Measurements from ENCODE around the gene TMEM174.
"Not testable (repeated sequence)": the region's sequence is repeated elsewhere in the genome, so short reads cannot be mapped to it uniquely, and the experiment has no call there.

The TMEM174 gene

DNA sequence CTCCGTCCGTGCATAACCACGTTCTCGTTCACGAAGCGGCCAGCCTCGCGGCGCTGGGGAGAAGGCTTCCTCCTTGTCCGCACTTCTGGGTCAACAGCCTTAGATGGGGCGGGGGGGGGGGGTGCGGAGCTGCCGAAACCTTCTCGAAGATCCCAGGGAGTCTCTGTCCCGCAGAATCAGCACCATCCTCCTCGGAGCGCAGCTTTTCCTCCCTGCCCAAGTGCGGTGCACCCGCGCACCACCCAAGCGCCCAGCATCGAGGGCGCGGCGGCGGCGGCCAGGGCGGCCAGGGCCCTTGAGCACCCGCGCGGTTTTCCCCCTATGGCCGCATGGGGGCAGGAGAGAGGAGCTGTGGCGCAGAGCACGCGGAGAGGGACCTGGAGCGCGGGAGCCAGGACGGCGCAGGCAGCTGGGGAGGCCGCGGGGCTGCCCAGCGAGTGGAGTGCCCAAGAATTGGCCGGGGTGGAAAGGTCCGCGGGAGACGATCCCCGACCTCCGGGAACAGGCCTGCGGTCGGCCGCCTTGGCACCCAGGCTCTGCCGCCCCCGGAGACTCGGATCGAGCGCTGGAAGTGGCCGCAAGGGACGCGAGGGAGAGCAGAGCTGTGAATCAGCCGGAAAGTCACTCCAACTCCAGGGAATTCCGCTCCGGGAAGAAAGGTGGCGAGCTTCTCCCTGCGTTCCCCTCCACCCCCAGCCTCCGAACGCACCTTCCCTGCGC is 43.1 kb downstream of the TMEM174 start:
- no peak for DNase-seq (ENCODE audit: low read depth, low spot score)
- H3K27ac ChIP-seq, result no peak overlapping the region

DNA sequence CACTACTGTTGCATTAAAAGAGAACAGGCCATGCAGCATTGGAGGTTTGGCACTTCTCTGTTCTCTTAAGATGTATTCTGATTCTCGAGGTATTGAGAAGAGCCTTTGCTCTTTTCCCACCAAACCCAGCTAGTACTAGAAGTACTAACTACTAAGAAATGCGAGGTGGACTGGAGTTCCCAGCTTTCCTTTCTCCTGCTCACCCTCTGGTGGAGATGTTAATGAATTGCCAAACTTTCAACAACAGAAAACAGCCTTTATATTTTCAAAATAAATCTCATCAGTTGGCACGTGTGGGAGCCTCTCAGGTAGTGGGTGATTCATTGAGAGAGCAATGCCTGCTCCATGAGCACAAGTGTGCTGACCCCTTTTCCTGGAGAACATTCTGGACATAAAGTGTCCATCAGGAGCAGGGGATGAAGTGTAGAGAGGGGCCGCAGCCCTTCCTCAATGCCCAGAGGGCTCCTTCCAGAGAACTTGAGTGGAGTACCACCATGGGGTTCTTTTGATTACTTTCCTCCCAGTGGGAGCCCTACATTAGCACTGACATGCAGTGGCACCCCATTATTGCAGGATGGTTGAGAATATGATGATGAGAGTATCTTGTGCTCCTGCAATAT is 45.7 kb downstream of the TMEM174 start:
- DNase-seq (ENCODE audit: low read depth, low spot score), result no peak
- H3K27ac ChIP-seq, result no peak overlapping the region

DNA sequence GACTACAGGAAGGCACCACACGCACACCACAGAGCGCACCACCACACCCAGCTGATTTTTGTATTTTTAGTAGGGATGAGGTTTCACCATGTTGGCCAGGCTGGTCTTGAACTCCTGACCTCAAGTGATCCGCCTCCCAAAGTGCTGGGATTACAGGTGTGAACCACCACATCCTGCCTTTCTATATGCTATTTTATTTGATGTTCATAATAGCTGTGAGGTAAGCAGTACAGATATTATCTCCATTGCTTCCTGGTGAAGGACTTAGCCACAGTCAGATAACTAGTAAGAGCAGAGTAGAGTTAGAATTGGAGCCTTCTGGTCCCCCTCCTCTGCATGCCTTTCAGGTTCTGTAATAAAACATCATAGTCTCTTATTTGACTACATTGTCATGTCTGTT is 46.3 kb downstream of the TMEM174 start:
- DNase-seq (ENCODE audit: low read depth, low spot score); H3K27ac ChIP-seq: not testable (repeated sequence)

DNA sequence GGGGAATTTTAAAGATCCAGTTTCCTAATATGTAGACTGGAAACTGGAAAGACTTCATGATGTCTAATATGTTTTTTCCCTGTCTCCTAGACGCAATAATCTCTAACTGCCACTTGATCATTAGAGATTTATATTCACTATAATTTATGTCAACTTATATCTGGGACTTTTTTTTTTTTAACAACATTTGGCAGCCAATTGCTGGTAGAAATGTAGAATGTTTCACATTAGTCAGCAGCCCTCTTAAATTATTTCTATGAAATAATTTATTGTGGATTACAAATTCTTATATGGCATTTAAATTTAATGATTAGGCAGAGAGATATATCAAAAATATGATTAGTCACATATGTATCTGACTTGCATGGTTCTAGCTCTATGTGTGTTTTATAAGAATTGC is 48.2 kb downstream of the TMEM174 start:
- DNase-seq (ENCODE audit: low read depth, low spot score), result no peak
- no peak overlapping the region for H3K27ac ChIP-seq

DNA sequence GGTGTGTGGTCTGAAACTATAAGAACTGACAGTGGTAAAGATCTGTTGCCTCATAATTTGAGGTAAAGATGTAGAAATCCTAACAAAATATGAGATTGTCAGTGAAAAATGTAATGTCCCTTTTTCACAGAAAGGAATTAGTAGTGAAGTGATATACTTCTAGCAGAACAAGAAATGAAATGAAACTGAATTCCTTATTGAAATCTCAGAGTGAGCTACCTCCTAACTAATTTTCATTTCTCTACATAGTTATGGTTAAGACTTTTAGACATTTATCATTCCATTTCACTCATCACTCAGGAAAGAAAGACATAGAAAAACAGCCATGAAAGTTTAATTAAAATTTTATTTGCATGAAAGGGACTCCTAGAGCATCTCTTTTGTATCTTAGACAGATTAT is 48.7 kb downstream of the TMEM174 start:
- no peak for DNase-seq (ENCODE audit: low read depth, low spot score)
- no peak overlapping the region for H3K27ac ChIP-seq

DNA sequence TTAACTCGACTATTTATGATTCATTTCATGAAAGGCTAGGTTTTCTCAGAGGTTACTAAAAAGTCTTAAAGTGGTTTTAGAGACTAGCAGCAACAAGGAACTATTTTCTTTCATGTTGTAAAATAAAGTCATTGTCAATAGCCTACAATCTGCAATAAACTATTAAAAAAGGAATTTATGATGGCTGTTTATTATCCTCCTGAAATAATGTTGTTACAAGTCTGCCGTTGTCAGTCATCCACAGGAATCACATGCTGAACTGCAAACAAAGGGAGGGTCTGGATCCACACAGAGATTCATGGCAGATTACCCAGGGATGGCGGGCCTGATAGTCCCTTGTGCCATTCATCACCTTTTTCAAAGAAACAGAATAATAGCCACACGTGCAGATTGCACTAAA is 49.2 kb downstream of the TMEM174 start:
- DNase-seq (ENCODE audit: low read depth, low spot score), result no peak
- no peak overlapping the region for H3K27ac ChIP-seq
